ENCODE data around the gene CRABP2. TPM values are rescaled to one million over a fixed set of nuclear protein-coding genes. Genes with fewer than 3 reads are reported as not detected.

CRABP2 gene
- total and polyA plus RNA-seq, 2 of the 4 experiments (the other 2 are of a cell fraction): 6.3 to 15.7 TPM

GRCh38 chr1:156659988-156660751 is 45.2 kb downstream of the CRABP2 start:
- TF ChIP-seq SMC3 (IDR thresholded peaks at IDR 0.05; ENCODE audit: low read depth, low read length) (peak; percentile 97), RAD21 (IDR thresholded peaks at IDR 0.05; ENCODE audit: low read length) (peak; percentile 94), BHLHE40 (IDR thresholded peaks at IDR 0.05; ENCODE audit: low read depth, low read length) (peak; percentile 88), MAZ (IDR thresholded peaks at IDR 0.05; ENCODE audit: borderline replicate concordance, low read depth, low read length) (peak; percentile 96), RCOR1 (IDR thresholded peaks at IDR 0.05; ENCODE audit: insufficient replicate concordance, low read length) (peak; percentile 48), CHD1 (IDR thresholded peaks at IDR 0.05; ENCODE audit: low read depth, low read length) (no peak), NFE2L2 (IDR thresholded peaks at IDR 0.05; ENCODE audit: low read depth, low read length) (peak; percentile 45; the same call in 1 of the 2 replicates), CTCF (conservative IDR thresholded peaks at IDR 0.05; ENCODE audit: low read depth, low read length) (peak; percentile 99), FOS (IDR thresholded peaks at IDR 0.05; ENCODE audit: low read depth, low read length) (peak; percentile 87), MXI1 (IDR thresholded peaks at IDR 0.05; ENCODE audit: borderline replicate concordance, low read depth, low read length) (no peak; the same call in 1 of the 2 replicates), RFX5 (IDR thresholded peaks at IDR 0.05; ENCODE audit: low read depth, low read length) (no peak)
- Histone ChIP-seq H3K9me1 (ENCODE audit: insufficient read depth, low read length) (peaks cover 22% of the 10 kb centered on the region), H4K5ac (ENCODE audit: low read depth, low read length) (peak overlapping the region; percentile 50), H3K14ac (replicated peaks; ENCODE audit: low read depth, low read length) (peak overlapping the region; percentile 85), H2AK9ac (replicated peaks; ENCODE audit: low read depth, low read length, poor library complexity) (peak overlapping the region; percentile 94), H4K20me1 (ENCODE audit: insufficient read depth, low read length) (0 out of 2 replicates have a peak, but pooled peaks cover under 1% of the 10 kb centered on the region), H3K9ac (ENCODE audit: low read depth, low read length) (peak overlapping the region; percentile 21; the same call in 1 of the 2 replicates), H2BK15ac (ENCODE audit: low read depth, low read length) (peak overlapping the region; percentile 50; the same call in 2 of the 3 replicates), H3K18ac (ENCODE audit: low read depth, low read length) (peak overlapping the region; percentile 39), H3K27ac (ENCODE audit: insufficient read depth, low read length) (peak overlapping the region; percentile 69), H3K79me1 (ENCODE audit: low read depth in 1 of 2, low read length in 2 of 2) (peaks cover 0 to 28% of the 10 kb centered on the region in 2 experiments; a peak in 2 of 4 replicates), H2AFZ (replicated peaks; ENCODE audit: low read length, poor library complexity) (peak overlapping the region; percentile 90), H3K36me3 (ENCODE audit: control insufficient read depth, insufficient read depth, low read length) (no peaks in the 10 kb centered on the region), H3K4me3 (ENCODE audit: insufficient read depth, low read depth, low read length) (no peak overlapping the region), H3K56ac (ENCODE audit: extremely low read depth, insufficient read depth, low read length) (peak overlapping the region; percentile 40), H3K9me3 (ENCODE audit: control insufficient read depth, insufficient read depth, low read length) (no peaks in the 10 kb centered on the region), H2AK5ac (ENCODE audit: low read depth, low read length) (peak overlapping the region; percentile 98), H2BK5ac (ENCODE audit: low read depth, low read length, poor library complexity, severe bottlenecking) (peak overlapping the region; percentile 91), H3K4me2 (ENCODE audit: low read depth, low read length) (peak overlapping the region; percentile 37), H4K91ac (ENCODE audit: insufficient read depth, low read depth, low read length) (peak overlapping the region; percentile 87), H2BK20ac (ENCODE audit: low read depth, low read length) (peak overlapping the region; percentile 91), H4K8ac (ENCODE audit: low read depth in 2 of 2, low read length in 2 of 2) (peak overlapping the region; percentile 6 to 78; a peak in 3 of 4 replicates), H3K4me1 (ENCODE audit: control insufficient read depth, insufficient read depth, low read length) (peaks cover 48% of the 10 kb centered on the region), H3K27me3 (ENCODE audit: control insufficient read depth, insufficient read depth, low read length) (peaks cover 20% of the 10 kb centered on the region), H3K23ac (ENCODE audit: low read depth, low read length) (peak overlapping the region; percentile 94; the same call in 1 of the 2 replicates), H2BK120ac (ENCODE audit: low read depth, low read length) (peak overlapping the region; percentile 96), H3K4ac (ENCODE audit: low read depth, low read length) (peak overlapping the region; percentile 97)
- 19% methylated on average over 6 of the region's 38 CpGs; no CpG with 5 or more reads in 1 of the 2 experiments for WGBS, 2 experiments (ENCODE audit: extremely low coverage in 2 of 2, insufficient read length in 1 of 2)
- in situ Hi-C loops (cut with MboI; ENCODE audit: low sequenced_read_pairs) (loop anchor here (5.0 kb wide), 1 partner anchor 38 kb away; no protein-coding TSS in a partner anchor), dilution Hi-C loops (cut with HindIII; ENCODE audit: low sequenced_read_pairs, unreplicated experiment) (no loop called here), intact Hi-C loops (cut with micrococcal nuclease) (loop anchor here (1.0 kb wide), 1 partner anchor 18 kb away; no protein-coding TSS in a partner anchor)
- ATAC-seq (ENCODE audit: low read depth) (peak; percentile 77), DNase-seq (peak; percentile 98)
- ChIA-PET CTCF (interaction anchor here (0.6 to 2.0 kb wide), 9 partner anchors 16 to 274 kb away, joined by 3 to 25 read pairs (median 4); partner anchors contain the start of genes BCAN and NES), POLR2A (ENCODE audit: unreplicated experiment) (interaction anchor here (2.8 kb wide), 1 partner anchor 16 kb away, joined by 29 read pairs; the partner anchor contains the start of gene NES)
- no TSS peak for BruUV-seq (replicated peaks)
